GM23248 (cell line): ENCODE results near the gene MPPED1. TPM values are rescaled to one million over a fixed set of nuclear protein-coding genes. Genes with fewer than 3 reads are reported as not detected.

Source experiments
- DNase-seq: peaks from one replicate; pipeline ENCODE4 v3.0.0-alpha.2; 2015
- H2AFZ ChIP-seq: fragments of 200-600 bp; sonication (generic); 2 replicates; pipeline ENCODE4 v1.6.1; 2016; ENCODE audit warnings: antibody characterized with exemption
- H3F3A ChIP-seq: fragments of 200-600 bp; sonication (generic); 2 replicates; pipeline ENCODE4 v1.6.1; 2016; ENCODE audit warnings: mild to moderate bottlenecking, antibody characterized with exemption, mixed run types; ENCODE audit not compliant: insufficient read depth
- H3K27ac ChIP-seq: fragments of 200-600 bp; sonication (generic); 2 replicates; pipeline ENCODE4 v1.5.1; 2016; ENCODE audit warnings: mild to moderate bottlenecking
- H3K27me3 ChIP-seq: fragments of 200-600 bp; sonication (generic); replicated peaks from 2 replicates; pipeline ENCODE4 v1.6.1; 2016; ENCODE audit warnings: mild to moderate bottlenecking; ENCODE audit not compliant: insufficient read depth
- H3K36me3 ChIP-seq: fragments of 200-600 bp; sonication (generic); 2 replicates; pipeline ENCODE4 v1.6.1; 2016; ENCODE audit warnings: low read depth, mild to moderate bottlenecking
- H3K4me1 ChIP-seq: fragments of 200-600 bp; sonication (generic); 2 replicates; pipeline ENCODE4 v1.6.1; 2016; ENCODE audit warnings: mild to moderate bottlenecking; ENCODE audit not compliant: insufficient read depth
- H3K4me2 ChIP-seq: fragments of 200-600 bp; sonication (generic); one replicate; pipeline ENCODE4 v1.6.1; 2016; ENCODE audit warnings: mild to moderate bottlenecking; ENCODE audit not compliant: unreplicated experiment
- H3K4me3 ChIP-seq: fragments of 200-600 bp; sonication (generic); 2 replicates; pipeline ENCODE4 v1.5.1; 2016; ENCODE audit warnings: mild to moderate bottlenecking
- H3K79me2 ChIP-seq: fragments of 200-600 bp; sonication (generic); 2 replicates; pipeline ENCODE4 v1.6.1; 2016; ENCODE audit warnings: mild to moderate bottlenecking; ENCODE audit not compliant: insufficient read depth
- H3K9ac ChIP-seq: fragments of 200-600 bp; sonication (generic); 2 replicates; pipeline ENCODE4 v1.6.1; 2016; ENCODE audit warnings: mild to moderate bottlenecking
- H3K9me2 ChIP-seq: fragments of 200-600 bp; sonication (generic); 2 replicates; pipeline ENCODE4 v1.6.1; 2016; ENCODE audit warnings: mixed run types, mild to moderate bottlenecking, moderate library complexity; ENCODE audit not compliant: insufficient read depth
- H3K9me3 ChIP-seq: fragments of 200-600 bp; sonication (generic); one replicate; pipeline ENCODE4 v1.6.1; 2017; ENCODE audit warnings: low read depth
- H4K20me1 ChIP-seq: fragments of 200-600 bp; sonication (generic); 2 replicates; pipeline ENCODE4 v1.6.0; 2016; ENCODE audit not compliant: insufficient read depth
- EZH2 ChIP-seq: fragments of 200-600 bp; sonication (generic); IDR thresholded peaks from 2 replicates; pipeline ENCODE4 v1.6.1; 2018; ENCODE audit warnings: antibody characterized with exemption, mild to moderate bottlenecking; ENCODE audit not compliant: insufficient read depth, poor library complexity, severe bottlenecking
- EZH2phosphoT487 ChIP-seq: fragments of 200-600 bp; sonication (generic); IDR thresholded peaks from 2 replicates; pipeline ENCODE4 v1.6.1; 2018; ENCODE audit warnings: antibody characterized with exemption, moderate library complexity, mild to moderate bottlenecking, low read depth; ENCODE audit not compliant: insufficient read depth
- WGBS, 2 experiments: methylation state at CpG; one replicate each; pipeline ENCODE4 v1.1.6; 2015 to 2017; ENCODE audit warnings: low lambda C conversion rate in 2 of 2, low coverage in 1 of 2; ENCODE audit errors: missing lambda C conversion rate in 2 of 2; 5-methylcytosine and 5-hydroxymethylcytosine counted together
- in situ Hi-C: fragments of 300-500 bp; cut with MboI; formaldehyde crosslinking; loops from 2 replicates; pipeline ENCODE4 v1.15.0; 2020
- polyA plus RNA-seq: library from polyadenylated mRNA; unstranded; fragments of >200 nt; fragmentation: Nextera tagmentation; extraction: Ambion mirVana; gene quantifications from 2 replicates; pipeline ENCODE4 v1.2.1, GENCODE V29; 2016
- total RNA-seq: library from RNA; depleted of rRNA; stranded (reverse); fragments of >200 nt; shearing (Covaris generic); gene quantifications from 2 replicates; pipeline ENCODE4 v1.2.3, GENCODE V29; 2014

MPPED1 gene
- total and polyA plus RNA-seq, 2 experiments from 2014 or later: not detected

DNA sequence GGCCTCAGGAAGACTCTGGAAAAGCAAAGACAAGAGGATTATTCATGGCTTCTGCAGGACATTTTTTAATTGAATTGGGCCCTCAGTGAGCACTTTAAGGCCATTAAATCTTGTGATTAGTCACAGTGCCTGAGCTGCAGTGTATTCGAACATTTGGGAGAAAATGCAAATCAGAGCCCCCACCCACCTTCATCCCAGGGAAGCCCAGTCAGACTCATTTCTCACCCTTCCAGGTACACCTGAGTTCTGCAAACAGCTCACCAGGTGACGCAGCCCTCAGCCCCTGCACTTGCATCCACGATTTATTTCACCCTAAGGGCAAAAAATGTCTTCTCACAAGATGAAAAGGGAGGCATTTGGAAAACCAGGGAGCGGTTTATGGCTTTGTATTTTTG lies 128.7 kb downstream of the MPPED1 start:
- in situ Hi-C loops: no loop called here
- no peak for TF ChIP-seq EZH2
- no peak for TF ChIP-seq EZH2phosphoT487
- H3K36me3 ChIP-seq: no peaks in the 10 kb centered on the region
- WGBS, 2 experiments: 32 to 44% methylated on average over 4 of the region's 4 CpGs
- no peak overlapping the region for H3K4me2 ChIP-seq
- H3K9me3 ChIP-seq: no peaks in the 10 kb centered on the region
- H4K20me1 ChIP-seq: no peaks in the 10 kb centered on the region
- H3F3A ChIP-seq: no peaks in the 10 kb centered on the region
- H3K4me3 ChIP-seq: no peak overlapping the region
- no peak overlapping the region for H2AFZ ChIP-seq
- no peaks in the 10 kb centered on the region for H3K79me2 ChIP-seq
- no peak overlapping the region for H3K27ac ChIP-seq
- H3K27me3 ChIP-seq: no peaks in the 10 kb centered on the region
- no peaks in the 10 kb centered on the region for H3K9me2 ChIP-seq
- no peaks in the 10 kb centered on the region for H3K4me1 ChIP-seq
- DNase-seq: no peak
- H3K9ac ChIP-seq: no peak overlapping the region

- Histone ChIP-seq H3K27me3 (no peaks in the 10 kb centered on the region), H3K4me1 (no peaks in the 10 kb centered on the region), H3K4me2 (no peak overlapping the region), H3F3A (no peaks in the 10 kb centered on the region), H3K9me2 (no peaks in the 10 kb centered on the region), H2AFZ (no peak overlapping the region), H3K36me3 (no peaks in the 10 kb centered on the region), H3K9me3 (no peaks in the 10 kb centered on the region), H3K79me2 (no peaks in the 10 kb centered on the region), H3K27ac (no peak overlapping the region), H4K20me1 (no peaks in the 10 kb centered on the region), H3K9ac (no peak overlapping the region), H3K4me3 (no peak overlapping the region)
- in situ Hi-C loops: no loop called here
- DNase-seq: no peak
- 49 to 59% methylated on average over 6 of the region's 6 CpGs for WGBS, 2 experiments
- TF ChIP-seq EZH2phosphoT487 (no peak), EZH2 (no peak)
These were observed 129.2 kb downstream of the MPPED1 start for GRCh38 chr22:43541022-43541421.

DNA sequence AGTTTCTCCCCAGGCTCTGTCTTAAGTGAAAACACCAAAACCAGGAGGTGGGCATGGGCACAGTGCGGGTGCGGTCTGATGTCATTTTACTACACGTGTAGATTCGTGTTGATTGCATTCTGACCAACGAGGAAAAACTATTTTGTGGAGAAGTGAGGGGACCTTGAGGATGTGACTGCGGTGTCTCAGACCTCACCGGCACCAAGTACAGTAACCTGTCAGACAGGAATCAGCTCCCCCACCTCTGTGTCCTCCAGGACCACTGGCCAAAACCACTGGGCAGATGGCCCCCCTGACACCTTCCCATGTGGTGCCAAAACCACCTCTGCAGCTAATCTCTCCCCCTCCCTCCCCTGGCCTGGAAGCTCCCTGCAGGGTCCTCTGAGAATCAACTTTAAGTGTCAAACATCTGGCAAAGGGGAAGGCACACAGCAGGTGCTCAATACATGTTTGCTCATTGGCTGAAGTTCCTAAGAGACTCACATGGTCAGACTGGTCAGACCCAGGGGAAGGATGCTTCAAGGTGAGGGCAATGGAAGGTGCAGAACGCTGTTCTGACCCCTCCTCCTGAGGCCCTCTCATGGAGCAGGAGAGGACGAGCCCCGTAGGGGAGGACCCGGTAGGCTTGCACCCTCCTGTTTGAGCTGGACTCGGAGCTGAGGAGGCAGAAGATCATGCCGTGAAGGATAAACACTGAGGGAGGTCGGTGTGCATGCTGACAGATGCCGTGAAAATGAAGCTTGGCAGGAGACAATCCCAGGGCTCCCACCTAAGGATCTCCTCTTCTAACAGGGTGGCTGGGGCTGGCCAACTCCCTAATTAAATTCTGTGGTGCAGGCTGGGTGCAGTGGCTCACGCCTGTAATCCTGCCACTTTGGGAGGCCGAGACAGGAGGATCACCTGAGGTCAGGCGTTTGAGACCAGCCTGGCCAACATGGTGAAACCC lies 129.9 kb downstream of the MPPED1 start:
- no peaks in the 10 kb centered on the region for H3K4me1 ChIP-seq
- no peaks in the 10 kb centered on the region for H3F3A ChIP-seq
- 55 to 58% methylated on average over 18 of the region's 18 CpGs for WGBS, 2 experiments
- TF ChIP-seq EZH2phosphoT487: no peak
- TF ChIP-seq EZH2: no peak
- in situ Hi-C loops: no loop called here
- H2AFZ ChIP-seq: no peak overlapping the region
- no peak for DNase-seq
- H3K36me3 ChIP-seq: no peaks in the 10 kb centered on the region
- no peak overlapping the region for H3K27ac ChIP-seq
- H3K4me2 ChIP-seq: no peak overlapping the region
- no peaks in the 10 kb centered on the region for H4K20me1 ChIP-seq
- no peak overlapping the region for H3K9ac ChIP-seq
- no peaks in the 10 kb centered on the region for H3K9me3 ChIP-seq
- H3K27me3 ChIP-seq: no peaks in the 10 kb centered on the region
- no peaks in the 10 kb centered on the region for H3K79me2 ChIP-seq
- no peaks in the 10 kb centered on the region for H3K9me2 ChIP-seq
- no peak overlapping the region for H3K4me3 ChIP-seq

GRCh38 chr22:43542681-43543521 lies 131.1 kb downstream of the MPPED1 start:
- Histone ChIP-seq H4K20me1 (no peaks in the 10 kb centered on the region), H3K4me3 (no peak overlapping the region), H3K9me3 (no peaks in the 10 kb centered on the region), H2AFZ (no peak overlapping the region), H3K9ac (no peak overlapping the region), H3K4me2 (no peak overlapping the region), H3F3A (no peaks in the 10 kb centered on the region), H3K27me3 (no peaks in the 10 kb centered on the region), H3K27ac (no peak overlapping the region), H3K79me2 (no peaks in the 10 kb centered on the region), H3K4me1 (no peaks in the 10 kb centered on the region), H3K36me3 (no peaks in the 10 kb centered on the region), H3K9me2 (no peaks in the 10 kb centered on the region)
- 57 to 64% methylated on average over 23 of the region's 23 CpGs for WGBS, 2 experiments
- TF ChIP-seq EZH2phosphoT487: no peak
- in situ Hi-C loops: no loop called here
- no peak for DNase-seq
